GM18907 (cell line): ENCODE measurements around the gene KCNQ5.

Experiments
- ATAC-seq: cut with Tn5 transposase; IDR thresholded peaks from one replicate; pipeline ENCODE4 v1.9.1; 2021; ENCODE audit warnings: mild to moderate bottlenecking, moderate library complexity; ENCODE audit not compliant: unreplicated experiment

KCNQ5 gene

DNA sequence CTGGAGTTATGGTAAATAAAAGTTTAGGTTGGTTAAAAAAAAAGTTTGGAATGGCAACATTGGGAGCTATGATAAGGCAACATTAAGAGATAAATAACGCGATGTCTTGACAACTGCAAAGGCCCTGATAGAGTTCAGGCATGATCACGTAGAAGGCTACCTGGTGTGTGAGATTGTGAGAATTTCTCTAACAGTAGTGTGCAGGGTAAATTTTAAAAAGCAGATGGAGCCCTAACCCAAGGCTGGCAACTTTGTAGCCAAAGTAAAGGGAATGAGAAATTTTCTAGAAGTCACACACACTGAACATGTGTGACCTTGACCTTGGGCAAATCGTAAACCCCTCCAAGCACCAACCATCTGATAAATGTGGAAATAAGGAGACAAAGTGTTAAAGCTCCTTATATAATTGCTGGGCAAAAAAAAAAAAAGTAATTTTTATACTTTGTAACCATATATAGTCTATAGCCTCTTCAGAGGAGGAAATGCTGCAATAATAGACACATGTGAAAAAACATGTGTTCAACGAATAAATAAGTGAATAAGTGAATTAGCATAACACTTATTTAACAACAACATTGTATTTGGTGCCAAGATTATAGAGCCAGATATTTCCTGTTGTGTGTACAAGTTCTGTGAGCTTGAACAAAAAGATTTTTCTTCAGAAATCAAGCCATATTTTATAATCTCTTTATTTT, 18.2 kb downstream of the KCNQ5 start:
- no peak for ATAC-seq

DNA sequence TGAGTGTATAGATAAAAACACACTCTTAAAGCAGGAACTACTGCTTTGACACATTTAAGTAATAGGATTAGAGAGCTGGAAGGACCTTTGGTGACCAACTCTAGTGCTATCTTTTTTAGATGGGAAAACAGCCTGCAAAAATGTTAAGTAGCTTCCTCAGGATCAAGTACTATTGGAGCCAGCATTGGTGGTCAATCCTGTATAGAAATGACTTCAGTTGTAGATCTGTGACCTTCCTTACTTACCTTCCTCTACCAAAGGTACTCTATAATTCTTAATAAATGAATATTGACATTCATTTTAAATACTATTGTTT, 18.7 kb downstream of the KCNQ5 start:
- no peak for ATAC-seq

- ATAC-seq, result peak; percentile 51
Measured at GRCh38 chr6:72642435-72642834, 20.6 kb downstream of the KCNQ5 start.

- ATAC-seq, result no peak
Measured at GRCh38 chr6:72643214-72643613, 21.4 kb downstream of the KCNQ5 start.

DNA sequence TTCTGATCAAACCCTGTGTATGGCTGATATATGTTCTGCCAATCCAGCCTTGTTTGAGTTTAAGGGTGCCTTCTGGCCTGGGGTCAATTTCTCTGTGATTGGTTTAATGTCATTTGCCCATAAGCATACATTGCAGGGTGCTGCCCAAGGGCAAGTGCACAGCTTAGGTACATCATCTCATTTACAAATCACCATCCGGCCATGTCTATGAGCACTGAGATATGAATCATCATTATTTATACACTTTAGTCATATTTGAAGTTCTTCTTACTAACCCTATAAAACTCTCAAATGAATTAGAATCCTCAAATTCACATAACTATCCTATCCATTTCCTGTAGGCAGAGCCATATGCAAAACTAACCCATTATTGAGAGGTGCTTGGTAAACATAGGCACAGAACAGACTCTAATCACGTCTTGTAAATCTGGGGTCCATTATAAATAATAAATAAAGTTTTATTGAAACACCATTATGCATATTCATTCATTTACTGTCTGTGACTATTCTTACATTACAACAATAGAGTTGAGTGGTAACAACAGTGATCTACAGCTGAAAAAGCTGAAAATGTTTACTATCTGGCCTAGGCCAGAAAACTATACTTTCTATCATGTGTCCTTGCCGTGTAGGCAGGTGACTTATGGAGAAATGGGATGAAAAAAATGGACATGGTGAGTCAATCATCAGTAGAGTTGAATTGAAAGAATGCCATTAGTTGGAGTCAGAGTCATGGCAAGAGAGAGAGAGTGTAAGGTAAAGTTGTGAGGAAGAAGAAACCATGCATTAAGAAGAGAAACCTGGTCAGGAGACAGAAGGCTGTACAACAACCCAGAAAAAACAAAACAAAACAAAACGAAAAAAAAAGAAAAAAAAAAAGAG, 25.0 kb downstream of the KCNQ5 start:
- ATAC-seq, result no peak

- no peak for ATAC-seq
Measured at GRCh38 chr6:72647489-72647888, 25.6 kb downstream of the KCNQ5 start.

- peak; percentile 64 for ATAC-seq
Measured at GRCh38 chr6:72649032-72649984, 27.4 kb downstream of the KCNQ5 start.

DNA sequence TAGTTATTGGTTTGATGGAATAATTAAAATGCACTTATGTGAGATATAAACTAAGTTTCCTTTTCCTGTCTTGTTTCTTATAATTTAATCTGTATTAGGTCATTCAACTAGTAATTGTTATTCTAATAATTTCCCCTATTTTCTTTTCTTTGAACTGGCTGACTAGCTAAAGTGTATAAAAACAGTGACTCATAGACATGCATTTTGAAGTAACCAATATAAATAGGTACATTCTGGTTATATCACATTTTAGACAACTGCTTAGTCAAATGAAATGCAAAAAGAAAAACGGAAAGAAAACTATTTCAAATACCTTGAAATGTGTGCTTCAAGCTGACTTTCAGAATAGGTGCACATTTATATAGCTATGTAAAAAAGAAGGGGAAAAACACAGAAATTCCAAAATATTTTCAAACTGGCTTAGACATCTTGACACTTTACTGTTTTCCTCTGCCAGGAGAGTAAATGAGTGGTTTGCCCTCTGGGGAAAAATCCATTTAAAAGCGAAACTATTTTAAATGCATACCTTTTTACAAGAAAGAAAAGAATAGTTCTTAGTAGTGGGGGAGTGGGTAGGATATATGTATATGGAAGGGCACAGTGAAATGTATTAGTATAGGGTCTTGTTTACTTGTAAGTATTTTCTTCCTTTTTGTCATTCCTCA, 28.3 kb downstream of the KCNQ5 start:
- ATAC-seq, result no peak

GRCh38 chr6:72651174-72651573, 29.3 kb downstream of the KCNQ5 start:
- ATAC-seq, result no peak

DNA sequence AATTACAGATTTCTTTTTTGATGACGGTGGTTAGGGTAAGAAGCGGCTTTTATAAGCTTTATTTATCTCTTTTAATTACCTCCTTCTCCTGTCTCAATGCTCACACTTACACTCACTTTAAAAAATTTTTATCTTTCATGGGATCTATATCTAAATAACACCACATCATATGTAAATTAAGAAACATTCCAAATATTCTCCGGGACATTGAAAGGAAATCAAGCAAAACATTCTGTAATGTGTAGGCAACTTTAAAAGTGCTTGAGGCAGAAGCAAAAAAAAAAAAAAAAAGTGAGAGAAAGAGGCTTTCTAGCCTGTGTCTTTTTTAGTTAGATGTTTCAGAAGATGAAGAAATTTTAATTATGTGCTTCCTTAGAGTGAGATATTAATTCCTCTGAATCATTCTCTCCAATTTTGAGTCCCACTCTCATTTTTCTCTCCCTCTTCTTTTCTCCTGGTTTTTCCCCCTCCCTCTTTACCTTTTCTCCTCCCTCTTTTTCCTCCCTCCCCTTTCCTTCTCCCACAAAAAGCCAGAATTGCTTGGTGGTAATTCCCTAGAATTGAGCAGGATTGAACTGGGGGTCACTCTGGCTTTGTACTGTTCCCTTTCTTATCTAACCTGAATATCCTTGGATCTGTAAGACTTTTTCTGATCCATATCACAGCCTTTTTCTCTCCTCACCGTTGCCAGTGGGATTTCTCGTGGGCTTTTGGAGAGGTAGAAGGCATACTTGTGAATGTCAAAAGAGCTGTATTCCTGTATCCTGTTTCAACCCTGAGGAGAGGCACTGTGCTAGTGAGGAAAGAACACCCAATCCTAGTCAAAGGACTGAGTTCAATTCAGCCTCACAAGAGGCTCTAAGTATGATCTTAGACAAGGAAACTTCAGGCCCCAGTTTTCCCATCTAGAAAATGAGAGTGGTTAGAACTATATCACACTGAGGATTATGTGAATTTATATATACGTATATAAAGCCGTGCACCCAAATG, 30.4 kb downstream of the KCNQ5 start:
- ATAC-seq, result no peak

DNA sequence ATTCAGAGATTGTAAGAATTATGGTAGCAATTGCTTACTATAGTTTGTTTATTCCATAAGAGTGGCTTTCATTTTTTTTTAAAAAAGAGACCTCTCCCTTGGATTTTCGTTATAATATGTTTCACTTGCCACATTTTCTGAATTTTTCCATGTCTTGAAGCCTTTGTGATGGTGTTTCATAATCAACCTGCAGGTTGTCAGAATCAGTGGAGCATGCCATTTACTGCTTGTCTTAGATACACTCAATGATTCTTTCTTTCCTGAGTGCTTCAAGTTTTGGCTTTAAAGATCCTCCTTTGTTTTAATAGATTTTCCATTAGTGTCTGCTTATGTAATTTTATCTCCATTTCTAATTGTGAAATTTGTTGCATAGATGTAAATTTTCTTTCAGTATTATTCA, 31.2 kb downstream of the KCNQ5 start:
- ATAC-seq, result no peak

DNA sequence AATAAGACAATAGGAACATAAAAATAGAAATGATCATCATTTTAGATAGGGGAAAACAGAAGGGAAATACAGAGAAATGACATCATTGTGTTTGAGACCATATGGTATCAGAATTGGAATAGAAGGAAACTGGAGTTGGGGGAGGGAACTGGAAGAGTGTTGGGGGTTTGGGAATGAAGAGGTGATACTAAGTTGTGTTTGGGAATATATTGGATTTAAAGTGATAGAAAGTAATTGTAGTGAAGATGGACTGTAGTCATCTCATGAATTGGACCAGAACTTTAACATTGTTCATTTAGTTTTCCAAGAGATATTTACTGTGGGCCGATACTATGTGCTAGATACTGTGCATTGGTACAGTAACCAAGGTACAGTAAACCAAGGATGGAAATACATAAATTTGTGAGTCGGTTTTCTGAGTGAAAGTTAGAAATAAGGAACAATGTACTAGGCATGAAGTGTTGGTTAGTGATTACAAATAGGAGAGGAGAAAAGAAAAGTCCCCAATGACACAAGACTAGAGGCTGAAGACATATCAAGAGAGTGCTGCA, 32.3 kb downstream of the KCNQ5 start:
- peak; percentile 72 for ATAC-seq

DNA sequence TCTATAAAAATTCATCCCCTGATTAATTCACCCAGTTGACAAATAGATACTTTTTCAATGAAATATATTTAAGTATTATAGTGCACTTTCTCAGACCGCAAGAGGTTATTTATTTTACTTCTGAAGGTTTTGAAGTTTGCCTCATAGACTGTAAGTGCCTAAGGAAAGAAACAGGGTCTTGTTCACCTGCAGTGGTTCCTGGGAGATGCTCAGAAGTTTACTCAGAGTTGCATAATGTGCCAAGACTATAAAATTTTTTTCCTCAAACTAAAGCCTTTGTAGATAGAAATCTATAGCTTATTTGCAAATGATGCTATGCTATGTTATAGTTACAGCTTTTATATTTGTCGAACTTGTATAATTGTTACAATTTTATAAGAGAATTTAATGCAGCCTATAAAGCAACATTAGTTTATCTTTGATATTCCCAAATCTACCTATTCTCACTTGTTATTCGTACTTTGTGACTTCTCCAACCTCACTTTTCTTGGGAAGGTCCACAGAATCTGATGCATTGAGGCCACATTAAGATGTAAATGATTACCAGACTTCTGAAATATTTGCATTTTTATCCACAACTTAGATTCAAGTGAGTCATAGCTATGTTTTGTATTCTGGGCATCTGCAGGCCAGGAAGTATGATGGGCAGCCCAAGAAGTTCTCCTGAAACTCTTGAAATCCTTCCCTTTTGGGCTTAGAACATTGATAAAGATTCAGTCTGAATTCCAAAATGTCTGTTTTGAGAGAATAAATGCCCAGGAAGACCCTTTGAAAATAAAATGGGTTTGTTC, 35.7 kb downstream of the KCNQ5 start:
- no peak for ATAC-seq

- ATAC-seq, result no peak
Measured at GRCh38 chr6:72659754-72660153, 37.9 kb downstream of the KCNQ5 start.

DNA sequence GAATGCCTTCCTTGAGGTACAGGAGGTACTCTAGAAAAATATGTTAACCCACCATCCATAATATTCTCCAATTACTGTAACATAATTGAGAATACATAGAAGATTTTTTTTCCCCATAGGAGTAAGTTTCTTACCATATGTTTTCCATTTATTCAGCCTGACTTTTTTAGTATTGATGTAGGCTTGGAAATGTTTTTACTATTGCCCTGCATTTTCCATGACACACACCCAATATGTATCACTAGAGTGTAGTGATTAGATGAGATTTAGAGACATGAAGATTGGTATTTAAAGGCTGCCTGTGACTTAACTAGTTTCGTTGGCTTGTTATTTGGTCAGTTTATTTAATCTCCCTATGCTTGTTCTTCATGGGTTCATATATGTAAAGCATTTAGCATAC, 39.5 kb downstream of the KCNQ5 start:
- no peak for ATAC-seq

GRCh38 chr6:72665599-72665998, 43.7 kb downstream of the KCNQ5 start:
- no peak for ATAC-seq

GRCh38 chr6:72669324-72669723, 47.5 kb downstream of the KCNQ5 start:
- peak; percentile 67 for ATAC-seq

DNA sequence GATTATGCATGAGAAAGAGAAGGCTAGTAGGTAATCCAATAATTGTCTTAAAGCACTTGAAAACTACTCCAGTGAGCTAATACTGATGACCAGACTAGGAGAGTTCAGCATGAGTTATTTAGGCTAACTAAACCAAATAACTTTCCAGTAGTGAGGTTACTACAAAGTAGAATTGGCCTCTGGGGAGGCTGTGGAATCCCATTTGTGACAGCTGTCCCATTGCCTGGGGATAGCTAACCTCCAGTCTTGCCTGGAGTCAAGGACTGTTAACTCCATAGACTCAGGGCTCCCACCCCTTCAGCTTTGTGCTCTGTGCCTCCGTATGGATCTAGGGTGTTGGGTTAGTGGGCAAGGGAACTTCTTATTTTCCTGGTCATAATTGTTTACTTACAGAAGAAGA, 51.0 kb downstream of the KCNQ5 start:
- no peak for ATAC-seq

GRCh38 chr6:72674842-72675241, 53.0 kb downstream of the KCNQ5 start:
- no peak for ATAC-seq
